ENCODE data around the gene PIP5KL1.

PIP5KL1 gene

DNA sequence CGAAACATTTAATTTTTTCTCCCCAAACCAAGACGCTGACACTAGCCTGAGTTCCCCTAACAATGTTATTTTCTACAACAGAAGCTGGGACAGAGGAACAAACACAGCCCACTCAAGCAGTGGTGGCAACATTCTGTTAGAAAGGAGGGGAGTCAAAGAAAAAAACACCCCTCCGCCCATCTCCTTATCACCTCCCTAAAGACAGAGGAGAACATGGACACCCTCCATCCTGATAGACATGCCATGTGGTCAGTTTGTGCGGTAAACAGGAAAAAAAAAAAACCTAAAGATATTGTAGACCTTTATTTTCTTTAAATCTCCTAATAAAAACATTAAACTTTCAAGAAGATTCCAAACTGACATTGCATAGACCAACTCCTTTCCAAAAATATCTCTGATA, 10.0 kb upstream of the PIP5KL1 start:
- H2AK5ac ChIP-seq (ENCODE audit: low read length), result no peak overlapping the region
- peaks cover 4% of the 10 kb centered on the region for H3K36me3 ChIP-seq (ENCODE audit: control insufficient read depth, insufficient read depth, low read length)
- no CpG with 5 or more reads among the region's 4 CpGs for WGBS (ENCODE audit: extremely low coverage, insufficient coverage, low lambda C conversion rate)

DNA sequence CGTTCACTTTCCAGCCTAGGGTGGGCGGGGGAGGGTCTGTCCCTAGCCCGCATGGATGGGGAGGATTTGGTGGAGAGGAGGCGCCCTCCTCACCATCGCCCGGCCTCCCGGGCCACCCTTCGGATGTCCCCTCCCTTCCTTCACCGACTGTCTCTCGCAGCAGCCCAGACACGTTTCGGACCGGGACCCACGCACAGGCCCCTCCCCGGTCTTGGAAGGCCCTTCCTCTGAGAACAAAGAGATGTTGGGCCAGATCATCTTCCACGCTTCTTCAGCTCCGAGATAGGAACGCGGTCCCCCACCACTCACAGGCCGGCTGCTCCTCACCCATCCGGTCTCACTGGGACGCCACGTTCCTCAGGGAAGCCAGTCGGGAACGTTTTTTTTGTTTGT, 7.7 kb upstream of the PIP5KL1 start:
- Histone ChIP-seq H2BK120ac (ENCODE audit: low read depth, low read length) (no peak overlapping the region), H2BK15ac (replicated peaks; ENCODE audit: low read depth) (no peak overlapping the region), H3K4me3 (ENCODE audit: low read length) (peak overlapping the region; percentile 35), H3K4me1 (ENCODE audit: control insufficient read depth, low read depth, low read length) (peaks cover 5% of the 10 kb centered on the region), H2AK5ac (ENCODE audit: low read length) (no peak overlapping the region), H4K5ac (ENCODE audit: low read length) (no peak overlapping the region), H3K4ac (ENCODE audit: low read depth, low read length) (peak overlapping the region; percentile 67), H3K27ac (ENCODE audit: low read depth, low read length) (peak overlapping the region; percentile 9), H3K79me2 (ENCODE audit: control insufficient read depth, insufficient read depth, low read length) (peaks cover 8% of the 10 kb centered on the region), H3K23ac (ENCODE audit: low read length) (no peak overlapping the region), H3K9ac (ENCODE audit: low read length) (peak overlapping the region; percentile 67), H3K18ac (ENCODE audit: low read length) (peak overlapping the region; percentile 31), H4K8ac (ENCODE audit: low read depth, low read length) (no peak overlapping the region), H3K56ac (ENCODE audit: low read length) (peak overlapping the region; percentile 82), H3K36me3 (ENCODE audit: control insufficient read depth, insufficient read depth, low read length) (peaks cover 4% of the 10 kb centered on the region), H2BK5ac (ENCODE audit: low read length) (no peak overlapping the region), H3K27me3 (ENCODE audit: insufficient read depth, low read length, poor library complexity) (no peaks in the 10 kb centered on the region), H3K79me1 (ENCODE audit: low read length) (peaks cover 19% of the 10 kb centered on the region), H3K4me2 (ENCODE audit: low read length) (peak overlapping the region; percentile 85)
- DNase-seq, result peak; percentile 76
- WGBS (ENCODE audit: extremely low coverage, insufficient coverage, low lambda C conversion rate), result no CpG with 5 or more reads among the region's 25 CpGs

More for the DNA sequence above, 10.0 kb upstream of the PIP5KL1 start:
- Histone ChIP-seq H3K4ac (ENCODE audit: low read depth, low read length) (no peak overlapping the region), H3K4me1 (ENCODE audit: control insufficient read depth, low read depth, low read length) (peaks cover 5% of the 10 kb centered on the region), H3K4me2 (ENCODE audit: low read length) (no peak overlapping the region), H3K79me2 (ENCODE audit: control insufficient read depth, insufficient read depth, low read length) (peaks cover 8% of the 10 kb centered on the region), H3K79me1 (ENCODE audit: low read length) (peaks cover 17% of the 10 kb centered on the region), H3K4me3 (ENCODE audit: low read length) (no peak overlapping the region), H4K8ac (ENCODE audit: low read depth, low read length) (no peak overlapping the region), H4K5ac (ENCODE audit: low read length) (no peak overlapping the region), H3K23ac (ENCODE audit: low read length) (no peak overlapping the region), H3K27ac (ENCODE audit: low read depth, low read length) (no peak overlapping the region), H2BK15ac (replicated peaks; ENCODE audit: low read depth) (no peak overlapping the region), H3K9ac (ENCODE audit: low read length) (no peak overlapping the region), H3K56ac (ENCODE audit: low read length) (no peak overlapping the region), H2BK120ac (ENCODE audit: low read depth, low read length) (no peak overlapping the region), H3K27me3 (ENCODE audit: insufficient read depth, low read length, poor library complexity) (no peaks in the 10 kb centered on the region), H2BK5ac (ENCODE audit: low read length) (no peak overlapping the region), H3K18ac (ENCODE audit: low read length) (no peak overlapping the region)
- no peak for DNase-seq

DNA sequence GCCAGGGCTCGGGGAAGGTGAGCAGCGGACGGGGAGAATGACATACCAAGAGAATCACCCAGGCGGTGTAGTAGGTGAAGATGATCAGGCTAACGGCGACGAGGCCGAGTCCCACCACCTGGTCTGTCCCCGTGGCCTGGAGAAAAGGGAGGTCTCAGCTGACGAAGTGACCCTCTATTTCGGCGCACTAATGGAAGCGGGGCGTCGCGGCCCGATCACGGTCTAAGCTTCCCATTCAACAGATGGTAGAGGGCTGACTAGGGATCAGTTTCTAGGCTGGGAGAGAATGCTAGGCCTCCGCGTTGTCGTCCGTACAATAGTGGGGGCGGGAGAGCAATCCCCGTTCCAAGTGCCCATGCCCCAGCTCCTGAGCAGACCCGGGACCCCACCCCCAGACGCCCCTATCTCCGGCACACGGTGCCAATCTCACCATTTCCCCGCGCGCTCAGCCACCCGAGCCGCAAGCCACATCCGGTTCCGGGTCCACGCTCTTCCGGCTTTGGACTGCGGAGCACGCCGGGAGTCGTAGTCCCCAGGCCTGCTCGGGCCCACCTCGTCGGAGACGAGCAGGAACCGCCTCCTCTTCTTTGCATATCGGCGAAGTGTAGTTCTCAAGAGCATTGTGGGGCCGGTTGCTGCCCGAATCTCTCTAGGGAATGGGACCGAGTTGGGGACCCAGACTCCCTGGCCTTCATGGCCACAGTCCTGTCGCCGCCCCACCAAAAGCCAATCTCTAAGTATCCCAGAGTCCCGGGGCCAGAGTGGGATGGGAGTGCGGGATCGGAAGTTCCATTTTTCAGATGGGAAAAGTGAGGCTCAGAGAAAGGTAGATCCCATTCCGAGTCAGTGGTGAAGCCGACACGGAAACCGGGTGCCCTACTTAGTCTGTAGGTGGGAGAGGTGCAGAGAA, 7.1 kb upstream of the PIP5KL1 start, which contains the start of gene DPM2:
Gene DPM2, minus strand, starts transcription at position 467 of the 910 bp plus-strand sequence. Its CDS starts 34 bp downstream, at position 433.
- Histone ChIP-seq H3K18ac (ENCODE audit: low read length) (peak within 1 kb of the TSS; percentile 31), H3K4me3 (ENCODE audit: low read length) (peak within 1 kb of the TSS; percentile 71), H4K8ac (ENCODE audit: low read depth, low read length) (no peak within 1 kb of the TSS), H3K56ac (ENCODE audit: low read length) (peak within 1 kb of the TSS; percentile 86), H2BK15ac (replicated peaks; ENCODE audit: low read depth) (no peak within 1 kb of the TSS), H3K4me1 (ENCODE audit: control insufficient read depth, low read depth, low read length) (peaks cover 5% of the 10 kb centered on the region), H4K5ac (ENCODE audit: low read length) (no peak within 1 kb of the TSS), H3K27me3 (ENCODE audit: insufficient read depth, low read length, poor library complexity) (no peaks in the 10 kb centered on the region), H2AK5ac (ENCODE audit: low read length) (peak within 1 kb of the TSS; percentile 12), H2BK120ac (ENCODE audit: low read depth, low read length) (no peak within 1 kb of the TSS), H2BK5ac (ENCODE audit: low read length) (no peak within 1 kb of the TSS), H3K4ac (ENCODE audit: low read depth, low read length) (peak within 1 kb of the TSS; percentile 67), H3K23ac (ENCODE audit: low read length) (no peak within 1 kb of the TSS), H3K9ac (ENCODE audit: low read length) (peak within 1 kb of the TSS; percentile 85), H3K79me1 (ENCODE audit: low read length) (peaks cover 19% of the 10 kb centered on the region), H3K36me3 (ENCODE audit: control insufficient read depth, insufficient read depth, low read length) (peaks cover 3% of the 10 kb centered on the region), H3K79me2 (ENCODE audit: control insufficient read depth, insufficient read depth, low read length) (peaks cover 8% of the 10 kb centered on the region), H3K27ac (ENCODE audit: low read depth, low read length) (peak within 1 kb of the TSS; percentile 9), H3K4me2 (ENCODE audit: low read length) (peak within 1 kb of the TSS; percentile 96)
- DNase-seq, result peak; percentile 96
- WGBS (ENCODE audit: extremely low coverage, insufficient coverage, low lambda C conversion rate), result no CpG with 5 or more reads among the region's 60 CpGs

DNA sequence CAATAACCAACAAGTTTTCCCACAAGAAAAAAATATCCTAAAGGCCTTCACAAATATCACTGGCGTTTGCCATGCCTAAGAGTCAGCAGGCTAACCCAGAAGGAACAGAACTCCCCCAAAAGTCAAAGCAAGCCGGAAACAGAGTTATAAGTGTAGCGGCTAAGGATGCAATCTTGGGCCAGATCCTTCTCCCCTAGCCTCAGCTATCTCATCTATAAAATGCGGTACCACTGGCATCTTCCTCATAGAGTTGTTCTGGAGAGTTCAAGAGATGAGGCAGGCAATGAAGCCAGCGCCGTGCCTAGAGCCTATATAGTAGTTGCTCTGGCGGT, 6.4 kb upstream of the PIP5KL1 start:
- no peak for DNase-seq
- no CpG with 5 or more reads among the region's 7 CpGs for WGBS (ENCODE audit: extremely low coverage, insufficient coverage, low lambda C conversion rate)
- no peak overlapping the region for H3K27ac ChIP-seq (ENCODE audit: low read depth, low read length)

DNA sequence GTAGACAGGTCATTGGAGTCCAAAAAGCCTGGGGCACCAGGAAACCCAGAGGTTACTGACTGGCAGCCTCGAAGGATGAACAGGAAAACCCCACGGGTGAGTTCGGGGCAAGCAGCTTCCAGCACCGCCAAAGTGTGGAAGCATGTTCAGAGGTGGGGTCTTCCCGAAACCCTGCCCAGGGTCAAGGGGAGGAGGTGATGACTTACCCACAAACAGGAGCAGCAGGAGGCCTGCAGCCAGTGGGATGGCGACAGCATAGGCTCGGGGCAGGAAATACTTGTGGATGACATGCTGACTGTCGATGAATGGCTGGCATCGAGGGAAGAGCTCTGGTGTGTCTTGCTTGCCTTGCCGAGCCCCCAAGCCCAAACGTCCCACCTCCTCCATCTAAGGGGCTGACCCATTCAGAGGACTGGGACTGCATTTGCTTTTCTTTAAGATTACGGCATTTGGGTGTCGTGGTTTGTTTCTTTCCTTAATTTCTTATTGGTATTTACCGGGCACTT, 5.8 kb upstream of the PIP5KL1 start:
- Histone ChIP-seq H4K8ac (ENCODE audit: low read depth, low read length) (no peak overlapping the region), H3K4me2 (ENCODE audit: low read length) (peak overlapping the region; percentile 96), H3K27me3 (ENCODE audit: insufficient read depth, low read length, poor library complexity) (no peaks in the 10 kb centered on the region), H3K9ac (ENCODE audit: low read length) (peak overlapping the region; percentile 85), H3K4ac (ENCODE audit: low read depth, low read length) (no peak overlapping the region), H3K27ac (ENCODE audit: low read depth, low read length) (no peak overlapping the region), H3K79me2 (ENCODE audit: control insufficient read depth, insufficient read depth, low read length) (peaks cover 8% of the 10 kb centered on the region), H2BK120ac (ENCODE audit: low read depth, low read length) (no peak overlapping the region), H3K36me3 (ENCODE audit: control insufficient read depth, insufficient read depth, low read length) (peaks cover 2% of the 10 kb centered on the region), H3K4me1 (ENCODE audit: control insufficient read depth, low read depth, low read length) (peaks cover 7% of the 10 kb centered on the region), H3K56ac (ENCODE audit: low read length) (no peak overlapping the region), H3K4me3 (ENCODE audit: low read length) (no peak overlapping the region), H3K79me1 (ENCODE audit: low read length) (peaks cover 19% of the 10 kb centered on the region), H3K23ac (ENCODE audit: low read length) (no peak overlapping the region), H3K18ac (ENCODE audit: low read length) (no peak overlapping the region), H4K5ac (ENCODE audit: low read length) (no peak overlapping the region), H2AK5ac (ENCODE audit: low read length) (no peak overlapping the region), H2BK15ac (replicated peaks; ENCODE audit: low read depth) (no peak overlapping the region), H2BK5ac (ENCODE audit: low read length) (no peak overlapping the region)
- DNase-seq, result no peak
- WGBS (ENCODE audit: extremely low coverage, insufficient coverage, low lambda C conversion rate), result no CpG with 5 or more reads among the region's 14 CpGs

More for the DNA sequence above, 6.4 kb upstream of the PIP5KL1 start:
- Histone ChIP-seq H2BK15ac (replicated peaks; ENCODE audit: low read depth) (no peak overlapping the region), H2BK5ac (ENCODE audit: low read length) (no peak overlapping the region), H3K9ac (ENCODE audit: low read length) (peak overlapping the region; percentile 85), H3K79me1 (ENCODE audit: low read length) (peaks cover 19% of the 10 kb centered on the region), H3K4ac (ENCODE audit: low read depth, low read length) (no peak overlapping the region), H2BK120ac (ENCODE audit: low read depth, low read length) (no peak overlapping the region), H3K18ac (ENCODE audit: low read length) (no peak overlapping the region), H3K56ac (ENCODE audit: low read length) (peak overlapping the region; percentile 86), H4K5ac (ENCODE audit: low read length) (no peak overlapping the region), H3K79me2 (ENCODE audit: control insufficient read depth, insufficient read depth, low read length) (peaks cover 8% of the 10 kb centered on the region), H3K4me1 (ENCODE audit: control insufficient read depth, low read depth, low read length) (peaks cover 5% of the 10 kb centered on the region), H3K27me3 (ENCODE audit: insufficient read depth, low read length, poor library complexity) (no peaks in the 10 kb centered on the region), H2AK5ac (ENCODE audit: low read length) (peak overlapping the region; percentile 12), H3K36me3 (ENCODE audit: control insufficient read depth, insufficient read depth, low read length) (peaks cover 2% of the 10 kb centered on the region), H3K23ac (ENCODE audit: low read length) (no peak overlapping the region), H3K4me3 (ENCODE audit: low read length) (peak overlapping the region; percentile 71), H3K4me2 (ENCODE audit: low read length) (peak overlapping the region; percentile 96), H4K8ac (ENCODE audit: low read depth, low read length) (no peak overlapping the region)
